NCI-H524 treated with DMSO at 0.1 percent for 48 hours (cell line): ENCODE results near the gene CCR5.

Experiments
- DNase-seq: peaks from one replicate; lab custom pipeline; 2025; lab: John Stamatoyannopoulos, UW

CCR5 gene

GRCh38 chr3:46408853-46409252 is 38.1 kb downstream of the CCR5 start:
- DNase-seq = no peak

GRCh38 chr3:46409739-46410489 is 39.2 kb downstream of the CCR5 start:
- DNase-seq = no peak

GRCh38 chr3:46410669-46411068 is 39.9 kb downstream of the CCR5 start:
- DNase-seq = no peak

GRCh38 chr3:46411271-46411670 is 40.5 kb downstream of the CCR5 start:
- DNase-seq = no peak

- DNase-seq = no peak
Measured at GRCh38 chr3:46412786-46413298, 42.1 kb downstream of the CCR5 start.

GRCh38 chr3:46413951-46414350 is 43.2 kb downstream of the CCR5 start:
- DNase-seq = no peak

- no peak for DNase-seq
Measured at GRCh38 chr3:46414739-46415138, 44.0 kb downstream of the CCR5 start.

- peak; percentile 79 for DNase-seq
Measured at GRCh38 chr3:46416125-46416810, 45.5 kb downstream of the CCR5 start.

- no peak for DNase-seq
Measured at GRCh38 chr3:46416811-46417510, 46.2 kb downstream of the CCR5 start.

GRCh38 chr3:46417841-46418611 is 47.3 kb downstream of the CCR5 start:
- DNase-seq = no peak

GRCh38 chr3:46419816-46420215 is 49.1 kb downstream of the CCR5 start:
- no peak for DNase-seq

- no peak for DNase-seq
Measured at GRCh38 chr3:46420931-46421330, 50.2 kb downstream of the CCR5 start.

- no peak for DNase-seq
Measured at GRCh38 chr3:46422617-46423016, 51.9 kb downstream of the CCR5 start.

GRCh38 chr3:46423588-46423987 is 52.8 kb downstream of the CCR5 start:
- DNase-seq = no peak
